AG04450 (cell line): Measurements from ENCODE around the gene CNDP2. TPM values are rescaled to one million over a fixed set of nuclear protein-coding genes. Genes with fewer than 3 reads are reported as not detected.

ENCODE experiments used
- CTCF ChIA-PET: fragments of 300-600, 350-600 bp; formaldehyde crosslinking; extraction: SDS; loops from one replicate; lab custom pipeline; 2022; ENCODE audit warnings: antibody characterized with exemption, inconsistent platforms; lab: Charles Lee
- POLR2A ChIA-PET: fragments of 350-600 bp; formaldehyde crosslinking; extraction: SDS; loops from one replicate; lab custom pipeline; 2021; ENCODE audit warnings: antibody characterized with exemption, inconsistent platforms; lab: Yijun Ruan, JAX
- DNase-seq: peaks from one replicate; pipeline ENCODE4 v3.0.0-alpha.2; 2011; ENCODE audit warnings: low read depth, low spot score
- H3K27ac ChIP-seq: one replicate; pipeline ENCODE4 v1.5.1; 2012; ENCODE audit warnings: low read depth, low read length, control low read depth
- H3K27me3 ChIP-seq: one replicate; pipeline ENCODE4 v1.6.0; 2012; ENCODE audit warnings: low read length; ENCODE audit not compliant: control insufficient read depth, insufficient read depth
- H3K4me3 ChIP-seq: 2 replicates; pipeline ENCODE4 v1.5.1; 2011; ENCODE audit warnings: mild to moderate bottlenecking, low read depth, low read length, control low read depth
- H3K9me3 ChIP-seq: 2 replicates; pipeline ENCODE4 v1.5.1; 2012; ENCODE audit warnings: low read length; ENCODE audit not compliant: control insufficient read depth, insufficient read depth
- CTCF ChIP-seq: IDR thresholded peaks from 2 replicates; pipeline ENCODE4 v1.5.1; 2011; ENCODE audit warnings: low read depth, low read length, control low read depth, inconsistent platforms
- polyA plus RNA-seq: library from polyadenylated mRNA; depleted of rRNA; stranded (reverse); fragments of >200 nt; gene quantifications from 2 replicates; pipeline ENCODE4 v1.2.3, GENCODE V29; 2011

CNDP2 gene
- polyA plus RNA-seq, 1 experiment = 74.2 TPM

DNA sequence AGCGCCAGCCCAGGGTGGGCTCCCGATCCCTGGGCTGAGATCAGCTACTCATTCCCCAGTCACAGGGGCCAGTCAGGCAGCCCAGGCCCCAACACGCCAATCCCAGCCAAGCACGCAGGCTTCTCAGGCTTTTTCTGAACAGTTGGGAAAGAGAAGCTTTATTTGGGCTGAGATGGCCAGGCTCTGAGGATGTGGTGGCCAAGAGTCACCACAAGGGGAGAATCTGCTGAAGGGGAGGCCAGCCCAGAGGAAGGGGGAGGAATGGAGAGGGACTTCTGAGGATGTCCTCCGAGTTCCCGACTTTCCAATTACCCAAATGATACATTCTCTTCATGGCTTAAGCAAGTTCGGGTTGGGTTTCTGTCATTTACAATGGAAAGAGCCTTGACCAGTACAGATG is 36.3 kb upstream of the CNDP2 start:
- no peak overlapping the region for H3K27ac ChIP-seq
- no peak overlapping the region for H3K4me3 ChIP-seq
- TF ChIP-seq CTCF = peak; percentile 37
- H3K9me3 ChIP-seq = no peaks in the 10 kb centered on the region; the same call in 1 of the 2 replicates
- POLR2A ChIA-PET = no interaction called here
- no peak for DNase-seq
- CTCF ChIA-PET = no interaction called here
- H3K27me3 ChIP-seq = peaks cover 50% of the 10 kb centered on the region

GRCh38 chr18:74460825-74461224 is 35.3 kb upstream of the CNDP2 start:
- POLR2A ChIA-PET = no interaction called here
- Histone ChIP-seq H3K27me3 (peaks cover 46% of the 10 kb centered on the region), H3K4me3 (no peak overlapping the region), H3K9me3 (no peaks in the 10 kb centered on the region; the same call in 1 of the 2 replicates), H3K27ac (no peak overlapping the region)
- TF ChIP-seq CTCF = no peak
- CTCF ChIA-PET = no interaction called here
- no peak for DNase-seq

DNA sequence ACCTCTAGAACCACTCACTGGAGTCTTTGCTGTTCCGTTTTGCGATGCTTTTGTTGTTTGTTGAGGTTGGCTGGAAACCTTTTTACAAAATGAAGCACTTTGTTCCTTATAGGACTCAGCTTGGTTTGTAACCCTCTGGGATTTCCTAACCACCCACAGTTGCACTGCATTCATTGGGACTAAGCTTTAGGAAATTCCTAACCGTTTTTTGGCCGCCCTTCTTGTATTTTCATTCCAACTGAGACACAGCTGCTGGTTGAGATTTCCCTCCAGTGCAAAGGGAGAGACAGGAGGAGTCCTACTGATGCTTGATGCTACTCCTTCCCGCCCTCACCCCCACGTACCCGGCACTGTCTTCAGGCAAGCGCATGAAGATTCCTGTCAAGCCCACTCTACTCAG is 32.9 kb upstream of the CNDP2 start:
- peaks cover 27% of the 10 kb centered on the region for H3K27me3 ChIP-seq
- H3K9me3 ChIP-seq = no peaks in the 10 kb centered on the region; the same call in 1 of the 2 replicates
- H3K27ac ChIP-seq = no peak overlapping the region
- TF ChIP-seq CTCF = no peak
- POLR2A ChIA-PET = no interaction called here
- no peak overlapping the region for H3K4me3 ChIP-seq
- no peak for DNase-seq
- CTCF ChIA-PET = no interaction called here

DNA sequence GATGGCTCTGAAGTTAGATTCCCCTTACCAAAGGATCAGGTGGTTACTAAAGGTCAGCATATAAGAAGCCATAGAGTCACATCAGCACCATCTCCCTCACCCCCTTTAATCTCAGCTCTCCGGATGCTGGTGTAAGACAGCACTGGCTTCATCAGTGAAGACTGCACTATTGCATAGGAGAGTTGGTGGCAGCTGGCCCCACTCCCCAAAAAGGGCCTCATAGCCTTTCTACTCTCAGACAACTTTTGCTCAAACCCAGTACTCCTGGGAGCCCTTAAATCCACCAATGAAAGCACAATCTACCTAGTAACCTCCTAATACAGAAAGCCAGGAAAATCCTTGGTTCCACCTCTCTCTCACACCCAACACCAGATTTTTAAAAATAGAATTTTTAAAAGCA is 32.2 kb upstream of the CNDP2 start:
- POLR2A ChIA-PET = no interaction called here
- Histone ChIP-seq H3K4me3 (no peak overlapping the region), H3K27ac (no peak overlapping the region), H3K27me3 (peaks cover 20% of the 10 kb centered on the region), H3K9me3 (no peaks in the 10 kb centered on the region; the same call in 1 of the 2 replicates)
- no peak for TF ChIP-seq CTCF
- no peak for DNase-seq
- CTCF ChIA-PET = no interaction called here

- Histone ChIP-seq H3K27ac (no peak overlapping the region), H3K27me3 (peaks cover 5% of the 10 kb centered on the region), H3K4me3 (no peak overlapping the region), H3K9me3 (no peaks in the 10 kb centered on the region)
- no peak for TF ChIP-seq CTCF
- ChIA-PET POLR2A (no interaction called here), CTCF (interaction anchor here (0.9 to 1.2 kb wide), 2 partner anchors 11 to 86 kb away, joined by 3 read pairs; no protein-coding TSS in a partner anchor)
- DNase-seq = no peak
These were observed 30.4 kb upstream of the CNDP2 start for GRCh38 chr18:74465775-74466174.
